Measurements from ENCODE around the gene CCL21.
A peak's percentile ranks its signal among the peaks of the same experiment; 100 is the strongest.

The CCL21 gene

DNA sequence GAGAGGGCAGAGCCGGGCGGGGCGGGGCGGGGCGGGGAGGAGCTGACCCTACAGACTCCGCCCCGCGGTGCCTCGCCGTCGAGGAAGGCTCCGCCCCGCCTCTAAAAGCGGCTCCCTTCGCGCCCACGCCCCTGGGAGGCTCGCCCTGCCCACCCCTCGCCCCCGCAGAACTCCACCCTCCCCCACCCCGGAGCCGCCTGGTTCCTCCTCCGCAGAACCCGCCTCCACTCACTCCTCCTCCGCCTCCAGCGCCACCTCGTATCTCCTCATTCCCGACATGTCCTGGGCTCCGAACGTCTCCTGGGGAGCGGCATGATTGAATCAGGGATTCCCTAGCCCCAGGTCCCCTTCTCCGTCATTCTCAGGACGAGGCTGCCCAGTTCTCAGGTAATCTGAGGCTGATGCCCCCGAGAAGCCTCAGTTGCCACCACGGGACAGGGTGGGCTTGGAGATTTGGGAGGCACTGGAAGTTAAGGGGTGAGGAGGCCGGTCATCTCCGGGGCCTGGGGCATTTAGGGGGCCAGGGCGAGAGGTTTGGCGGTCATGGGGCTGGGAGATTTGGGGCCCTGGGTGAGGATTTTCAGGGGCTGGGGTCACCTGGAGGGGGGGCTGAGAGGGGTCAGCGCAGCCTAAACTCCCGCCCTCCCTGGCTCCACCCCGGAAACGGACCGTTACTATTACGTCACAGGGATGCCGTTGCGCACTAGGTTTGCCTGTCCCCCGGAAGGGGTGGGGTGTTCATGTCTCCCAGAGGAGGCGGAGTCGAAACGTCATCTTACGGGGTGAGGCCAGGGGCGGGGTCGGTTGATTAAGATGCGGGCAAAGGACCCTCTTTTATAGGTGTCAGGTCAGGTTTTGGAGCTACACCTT lies 44.3 kb downstream of the CCL21 start:
- DNase-seq: peak; percentile 92

GRCh38 chr9:34665067-34665380 lies 44.9 kb downstream of the CCL21 start:
- DNase-seq: no peak

DNA sequence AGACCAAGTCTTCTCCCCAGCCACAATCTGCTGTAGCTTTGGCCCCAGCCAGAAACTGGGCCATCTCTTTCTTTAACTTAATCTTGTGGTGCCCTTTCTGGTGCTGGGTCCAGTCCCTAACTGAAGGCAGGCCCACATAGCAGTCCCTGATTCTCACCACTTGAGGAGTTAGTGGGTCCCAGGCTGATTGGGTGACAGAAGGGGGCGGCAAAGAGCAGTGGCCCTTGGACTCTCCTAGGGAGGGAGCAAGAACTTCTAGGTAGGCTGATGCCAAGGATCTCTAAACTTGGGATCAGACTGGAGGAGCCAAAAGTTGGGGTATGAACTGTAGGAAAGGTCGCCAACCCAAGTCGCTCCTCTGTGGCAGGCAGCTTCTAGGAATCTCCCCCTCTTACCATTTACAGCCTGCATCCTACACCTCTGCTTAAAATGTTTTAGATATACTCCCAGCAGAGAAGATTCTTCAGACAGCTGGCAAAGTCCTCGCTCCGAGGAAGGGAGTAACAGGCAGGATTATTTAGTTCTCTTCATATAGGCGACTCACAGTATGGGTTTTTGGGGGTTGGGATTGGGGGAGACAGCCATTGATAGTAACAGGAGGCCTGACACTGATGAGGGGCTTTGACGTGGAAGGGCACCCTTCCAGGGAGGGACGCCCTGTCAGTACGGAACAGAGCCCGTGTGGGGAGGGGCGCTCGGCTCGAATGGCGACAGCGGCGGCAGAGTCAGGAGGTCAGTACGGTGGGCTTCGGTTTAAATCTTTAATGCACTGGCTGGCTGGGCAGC lies 45.5 kb downstream of the CCL21 start:
- peak; percentile 78 for DNase-seq

DNA sequence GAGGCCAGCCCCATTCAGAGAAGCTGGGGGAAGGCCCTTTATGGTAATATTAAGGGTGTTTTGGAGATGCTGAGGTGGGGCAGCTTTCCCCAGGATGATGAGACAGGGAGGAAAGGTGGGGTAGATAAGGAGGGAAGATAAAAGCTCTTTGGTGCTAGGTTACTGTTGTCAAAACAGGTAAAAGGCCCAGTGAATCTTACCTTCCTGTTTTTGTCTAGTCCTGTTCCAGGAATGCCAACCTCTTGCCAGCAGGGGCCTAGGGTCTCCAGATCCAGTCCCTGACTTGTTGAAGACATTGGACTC lies 46.7 kb downstream of the CCL21 start:
- no peak for DNase-seq

- no peak for DNase-seq
Measured at GRCh38 chr9:34662526-34663302, 47.2 kb downstream of the CCL21 start, which contains the start of gene CCL27. CCL27 (minus strand) TSS chr9:34662657; CDS start chr9:34662633, 24 bp downstream.

DNA sequence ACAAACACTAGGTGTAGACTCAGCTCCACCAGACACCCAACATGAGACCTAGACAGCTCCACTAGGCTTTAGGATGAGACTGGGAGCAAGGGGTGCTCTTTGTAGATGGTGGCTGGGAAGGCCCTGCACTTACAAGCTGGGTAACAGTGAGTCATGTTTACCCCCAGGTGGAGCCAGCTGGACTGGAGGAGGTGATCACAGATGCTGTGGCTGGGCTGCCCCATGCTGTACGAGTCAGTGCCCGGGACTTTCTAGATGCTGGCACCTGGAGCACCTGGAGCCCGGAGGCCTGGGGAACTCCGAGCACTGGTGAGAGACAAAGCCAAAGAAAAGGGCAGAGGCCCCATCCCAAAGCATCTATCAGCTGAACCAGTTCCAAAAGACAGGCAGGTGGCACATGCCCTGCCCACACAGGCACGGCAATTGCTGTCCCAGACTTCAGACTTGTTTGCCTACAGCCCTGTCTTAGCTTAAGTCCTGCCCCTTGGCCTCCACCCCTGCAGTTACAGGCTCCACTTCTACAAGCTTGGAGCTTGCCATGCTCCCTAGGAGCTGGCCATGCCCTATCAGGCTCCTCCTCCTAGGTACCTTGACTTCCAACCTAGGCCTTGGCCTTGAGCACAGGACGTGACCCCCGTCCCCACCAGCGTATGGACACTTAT lies 50.2 kb downstream of the CCL21 start:
- DNase-seq: no peak

Data from MV-4-11 (cell line).